MM.1S (cell line): ENCODE measurements around the gene NIPBL.
A peak's percentile ranks its signal among the peaks of the same experiment; 100 is the strongest.

Experiments
- DNase-seq: peaks from one replicate; pipeline ENCODE4 v3.0.0-alpha.2; 2015
- H2AFZ ChIP-seq: fragments of 300-600 bp; sonication (generic); 2 replicates; pipeline ENCODE4 v1.6.0; 2016; ENCODE audit warnings: antibody characterized with exemption, low read length
- H3F3A ChIP-seq: fragments of 300-600 bp; sonication (generic); 2 replicates; pipeline ENCODE4 v1.6.1; 2016; ENCODE audit warnings: mild to moderate bottlenecking, antibody characterized with exemption, low read length, moderate library complexity, mixed read lengths; ENCODE audit not compliant: insufficient read depth
- H3K27ac ChIP-seq: fragments of 300-600 bp; sonication (generic); 2 replicates; pipeline ENCODE4 v1.5.1; 2016; ENCODE audit warnings: mild to moderate bottlenecking, low read length
- H3K27me3 ChIP-seq: fragments of 300-600 bp; sonication (generic); replicated peaks from 2 replicates; pipeline ENCODE4 v1.6.0; 2016; ENCODE audit warnings: low read length; ENCODE audit not compliant: insufficient read depth
- H3K36me3 ChIP-seq: fragments of 300-600 bp; sonication (generic); replicated peaks from 2 replicates; pipeline ENCODE4 v1.6.1; 2016; ENCODE audit warnings: mild to moderate bottlenecking, low read length, mixed read lengths; ENCODE audit not compliant: insufficient read depth
- H3K4me1 ChIP-seq: fragments of 300-600 bp; sonication (generic); 2 replicates; pipeline ENCODE4 v1.6.1; 2016; ENCODE audit warnings: low read length, mixed read lengths
- H3K4me2 ChIP-seq: fragments of 300-600 bp; sonication (generic); 2 replicates; pipeline ENCODE4 v1.6.0; 2016; ENCODE audit warnings: low read depth, low read length
- H3K4me3 ChIP-seq: fragments of 300-600 bp; sonication (generic); 2 replicates; pipeline ENCODE4 v1.5.1; 2016; ENCODE audit warnings: low read length, mixed read lengths
- H3K79me2 ChIP-seq: fragments of 300-600 bp; sonication (generic); 2 replicates; pipeline ENCODE4 v1.6.1; 2016; ENCODE audit warnings: mixed run types, low read length, mixed read lengths
- H3K9ac ChIP-seq: fragments of 300-600 bp; sonication (generic); 2 replicates; pipeline ENCODE4 v1.6.1; 2016; ENCODE audit warnings: low read length, mixed read lengths
- H3K9me2 ChIP-seq: fragments of 300-600 bp; sonication (generic); replicated peaks from 2 replicates; pipeline ENCODE4 v1.6.1; 2016; ENCODE audit warnings: mild to moderate bottlenecking, low read length, mixed read lengths; ENCODE audit not compliant: insufficient read depth
- H3K9me3 ChIP-seq: fragments of 300-600 bp; sonication (generic); replicated peaks from 2 replicates; pipeline ENCODE4 v1.6.1; 2016; ENCODE audit warnings: mild to moderate bottlenecking, low read length, mixed read lengths; ENCODE audit not compliant: insufficient read depth
- H4K20me1 ChIP-seq: fragments of 300-600 bp; sonication (generic); 2 replicates; pipeline ENCODE4 v1.6.1; 2016; ENCODE audit warnings: mild to moderate bottlenecking, low read length, moderate library complexity, mixed read lengths; ENCODE audit not compliant: insufficient read depth
- EZH2 ChIP-seq: fragments of 300-600 bp; sonication (generic); optimal IDR thresholded peaks from 2 replicates; pipeline ENCODE3; 2017; ENCODE audit warnings: low read depth, mild to moderate bottlenecking, antibody characterized with exemption, low read length, mixed read lengths
- EZH2phosphoT487 ChIP-seq: fragments of 300-600 bp; sonication (generic); IDR thresholded peaks from 2 replicates; pipeline ENCODE4 v1.6.1; 2018; ENCODE audit warnings: antibody characterized with exemption, low read length
- TF ChIP-seq, protein P1 (sequence below): fragments of 300-600 bp; sonication (generic); IDR thresholded peaks from 2 replicates; pipeline ENCODE4 v1.5.1; 2016; ENCODE audit warnings: antibody characterized with exemption, low read length, mixed read lengths

The NIPBL gene

GRCh38 chr5:36876965-36877666, 547 bp downstream of the NIPBL start:
- peaks cover 46% of the 10 kb centered on the region for H4K20me1 ChIP-seq
- H3K4me1 ChIP-seq: peaks cover 28% of the 10 kb centered on the region
- DNase-seq: peak; percentile 69

DNA sequence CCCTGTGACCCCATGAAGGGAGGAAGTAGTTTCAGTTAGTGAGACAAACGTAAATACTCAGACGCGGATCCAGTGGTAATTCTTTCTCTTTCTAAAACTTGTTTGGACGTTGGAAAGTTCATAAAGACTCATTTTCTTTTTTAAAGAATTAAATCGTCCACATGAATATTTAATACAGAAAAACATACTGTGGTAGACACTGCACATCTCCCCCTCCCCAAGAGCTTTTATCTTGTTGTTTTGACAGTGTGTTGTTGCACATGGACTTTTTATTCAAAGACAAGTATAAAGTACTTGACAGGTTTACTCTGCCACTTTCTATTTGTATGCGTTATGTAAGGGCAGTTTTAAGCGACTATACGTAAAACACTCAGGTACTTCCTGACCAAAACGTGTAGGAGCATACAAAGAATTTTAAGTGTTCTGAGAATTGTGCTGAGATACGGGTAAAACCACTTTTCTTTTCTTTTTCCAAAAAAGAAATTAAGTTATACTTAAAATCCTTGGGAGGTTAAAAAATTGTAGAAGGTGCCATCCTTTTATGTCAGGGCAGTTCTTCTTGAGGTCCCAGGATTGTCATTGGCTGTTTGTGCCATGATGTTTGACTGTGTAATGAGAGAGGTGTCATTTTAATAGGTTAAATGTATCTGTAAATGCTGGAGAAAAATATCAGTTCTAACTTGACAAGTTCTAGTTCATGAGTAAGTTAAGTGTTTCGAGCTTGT, 1.3 kb downstream of the NIPBL start:
- H3K4me2 ChIP-seq: peak overlapping the region; percentile 75
- peaks cover 53% of the 10 kb centered on the region for H4K20me1 ChIP-seq
- H3K4me3 ChIP-seq: peak overlapping the region; percentile 95
- no peaks in the 10 kb centered on the region for H3K36me3 ChIP-seq
- TF ChIP-seq, protein P1, sequence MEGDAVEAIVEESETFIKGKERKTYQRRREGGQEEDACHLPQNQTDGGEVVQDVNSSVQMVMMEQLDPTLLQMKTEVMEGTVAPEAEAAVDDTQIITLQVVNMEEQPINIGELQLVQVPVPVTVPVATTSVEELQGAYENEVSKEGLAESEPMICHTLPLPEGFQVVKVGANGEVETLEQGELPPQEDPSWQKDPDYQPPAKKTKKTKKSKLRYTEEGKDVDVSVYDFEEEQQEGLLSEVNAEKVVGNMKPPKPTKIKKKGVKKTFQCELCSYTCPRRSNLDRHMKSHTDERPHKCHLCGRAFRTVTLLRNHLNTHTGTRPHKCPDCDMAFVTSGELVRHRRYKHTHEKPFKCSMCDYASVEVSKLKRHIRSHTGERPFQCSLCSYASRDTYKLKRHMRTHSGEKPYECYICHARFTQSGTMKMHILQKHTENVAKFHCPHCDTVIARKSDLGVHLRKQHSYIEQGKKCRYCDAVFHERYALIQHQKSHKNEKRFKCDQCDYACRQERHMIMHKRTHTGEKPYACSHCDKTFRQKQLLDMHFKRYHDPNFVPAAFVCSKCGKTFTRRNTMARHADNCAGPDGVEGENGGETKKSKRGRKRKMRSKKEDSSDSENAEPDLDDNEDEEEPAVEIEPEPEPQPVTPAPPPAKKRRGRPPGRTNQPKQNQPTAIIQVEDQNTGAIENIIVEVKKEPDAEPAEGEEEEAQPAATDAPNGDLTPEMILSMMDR: no peak
- TF ChIP-seq EZH2phosphoT487 (no peak), EZH2 (no peak)
- peak overlapping the region; percentile 91 for H3K9ac ChIP-seq
- H3K9me3 ChIP-seq: no peaks in the 10 kb centered on the region
- peaks cover 96% of the 10 kb centered on the region for H3K79me2 ChIP-seq
- H3K9me2 ChIP-seq: no peaks in the 10 kb centered on the region
- DNase-seq: no peak
- H3K27ac ChIP-seq: peak overlapping the region; percentile 86
- H2AFZ ChIP-seq: peak overlapping the region; percentile 79
- H3K27me3 ChIP-seq: no peaks in the 10 kb centered on the region
- peaks cover 27% of the 10 kb centered on the region for H3K4me1 ChIP-seq
- H3F3A ChIP-seq: peaks cover 36% of the 10 kb centered on the region

More at GRCh38 chr5:36876965-36877666, 547 bp downstream of the NIPBL start:
- H3K9me3 ChIP-seq: no peaks in the 10 kb centered on the region
- H3K9ac ChIP-seq: peak overlapping the region; percentile 91
- peak overlapping the region; percentile 75 for H3K4me2 ChIP-seq
- peaks cover 36% of the 10 kb centered on the region for H3F3A ChIP-seq
- H3K27ac ChIP-seq: peak overlapping the region; percentile 86
- peak overlapping the region; percentile 79 for H2AFZ ChIP-seq
- no peaks in the 10 kb centered on the region for H3K27me3 ChIP-seq
- H3K79me2 ChIP-seq: peaks cover 96% of the 10 kb centered on the region
- peak overlapping the region; percentile 95 for H3K4me3 ChIP-seq
- H3K9me2 ChIP-seq: no peaks in the 10 kb centered on the region
- H3K36me3 ChIP-seq: no peaks in the 10 kb centered on the region
- TF ChIP-seq EZH2: no peak
- TF ChIP-seq, protein P1: no peak
- TF ChIP-seq EZH2phosphoT487: no peak

DNA sequence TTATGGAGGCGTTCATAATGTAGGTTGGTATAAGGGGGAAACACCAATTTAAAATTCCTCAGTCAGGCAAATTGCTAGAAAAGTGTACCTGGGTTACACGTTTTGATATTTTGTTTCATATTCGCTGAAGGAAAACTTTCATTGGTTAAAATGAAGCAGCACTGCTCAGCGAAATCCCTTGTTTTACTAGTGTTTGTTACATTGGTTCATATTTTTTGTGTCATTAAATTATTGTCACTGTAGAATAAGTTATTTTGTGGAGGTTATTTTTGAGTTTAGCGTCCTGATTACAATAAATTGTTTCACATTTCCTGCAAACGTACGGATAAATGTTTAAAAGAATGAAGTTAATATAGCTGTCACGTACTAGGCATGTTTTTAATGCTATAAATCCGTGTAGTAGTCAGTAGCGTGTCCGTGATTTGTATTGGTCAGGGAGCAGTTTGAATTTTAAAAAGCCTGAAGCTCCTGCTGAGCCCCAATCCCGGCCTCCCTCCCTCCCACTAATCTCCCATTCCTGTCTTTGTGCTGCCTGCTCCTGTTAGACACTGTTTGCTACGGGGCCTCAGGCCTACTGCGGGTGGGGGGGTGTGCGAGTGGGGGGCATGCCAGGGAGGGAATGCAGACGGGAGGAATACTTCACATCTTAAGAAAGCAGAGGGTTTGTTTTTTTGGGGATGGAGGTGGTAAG, 2.0 kb downstream of the NIPBL start:
- Histone ChIP-seq H3K4me3 (peak overlapping the region; percentile 95), H2AFZ (no peak overlapping the region), H4K20me1 (peaks cover 59% of the 10 kb centered on the region), H3K79me2 (peaks cover 96% of the 10 kb centered on the region), H3K27ac (no peak overlapping the region), H3F3A (peaks cover 36% of the 10 kb centered on the region), H3K9me2 (no peaks in the 10 kb centered on the region), H3K9ac (peak overlapping the region; percentile 91; the same call in 1 of the 2 replicates), H3K36me3 (no peaks in the 10 kb centered on the region), H3K9me3 (no peaks in the 10 kb centered on the region), H3K4me2 (peak overlapping the region; percentile 75), H3K4me1 (peaks cover 25% of the 10 kb centered on the region), H3K27me3 (no peaks in the 10 kb centered on the region)
- TF ChIP-seq, protein P1: no peak
- no peak for TF ChIP-seq EZH2phosphoT487
- TF ChIP-seq EZH2: no peak
- no peak for DNase-seq
